ENCODE results near the gene DUOX2.

GRCh38 chr15:45106002-45106790, 7.8 kb downstream of the DUOX2 start:
- TF ChIP-seq CTCF (IDR thresholded peaks at IDR 0.05), result no peak
- no peak for TF ChIP-seq POLR2A (IDR thresholded peaks at IDR 0.05)

Data from testis (tissue), 2 donors.